Measurements from ENCODE around the gene RXRA.

The RXRA gene

GRCh38 chr9:134440636-134441226 is 114.5 kb downstream of the RXRA start:
- Histone ChIP-seq H3K9me3 (ENCODE audit: control insufficient read depth, low read length) (no peaks in the 10 kb centered on the region), H3K4me1 (ENCODE audit: control insufficient read depth, insufficient read depth, low read length) (peaks cover 31% of the 10 kb centered on the region), H3K27me3 (replicated peaks; ENCODE audit: control insufficient read depth, insufficient read depth, low read length) (no peaks in the 10 kb centered on the region), H3K4me3 (ENCODE audit: low read length) (no peak overlapping the region), H3K36me3 (ENCODE audit: control insufficient read depth, insufficient read depth, low read length, severe bottlenecking) (peaks cover 23% of the 10 kb centered on the region), H3K9ac (ENCODE audit: low read length) (no peak overlapping the region)
- DNase-seq (ENCODE audit: low read depth): no peak

DNA sequence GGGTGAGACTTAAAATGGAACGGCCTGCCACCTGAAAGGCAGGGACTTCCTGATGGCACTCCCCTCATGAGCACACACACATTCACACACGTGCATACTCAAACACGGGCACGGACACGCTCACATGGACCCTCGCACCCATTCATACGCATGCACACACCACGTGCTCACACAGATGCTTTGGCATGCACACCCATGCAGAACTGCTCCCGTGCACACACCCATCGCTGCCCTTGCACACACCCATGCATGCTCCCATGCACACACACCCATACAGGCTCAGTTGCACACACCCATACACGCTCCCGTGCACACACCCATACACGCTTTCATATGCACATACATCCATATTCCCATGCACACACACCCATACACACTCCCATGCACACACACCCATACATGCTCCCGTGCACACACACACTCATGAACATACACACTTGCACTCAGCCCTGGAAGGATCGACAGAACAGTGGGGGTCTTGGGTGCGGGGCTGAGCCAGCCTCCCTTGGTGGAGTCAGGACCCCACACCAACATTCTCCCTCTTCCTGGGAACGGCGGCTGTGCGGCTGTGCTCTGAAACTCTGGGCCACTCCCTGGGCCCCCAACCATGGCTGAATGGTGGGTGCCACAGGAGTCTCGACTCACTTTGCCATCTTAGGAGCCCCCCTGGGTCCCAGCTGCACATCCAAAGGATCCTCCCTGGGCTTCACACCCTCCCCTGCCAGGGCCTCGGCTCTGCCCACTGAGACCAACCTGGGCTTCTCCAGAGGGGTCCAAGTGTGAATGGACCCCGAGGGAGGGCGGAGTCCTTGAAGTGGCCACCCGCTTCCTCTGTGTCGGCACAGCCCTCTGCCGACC is 115.2 kb downstream of the RXRA start:
- Histone ChIP-seq H3K36me3 (ENCODE audit: control insufficient read depth, insufficient read depth, low read length, severe bottlenecking) (peaks cover 17% of the 10 kb centered on the region), H3K4me1 (ENCODE audit: control insufficient read depth, insufficient read depth, low read length) (peaks cover 24% of the 10 kb centered on the region), H3K9ac (ENCODE audit: low read length) (peak overlapping the region; percentile 30), H3K27me3 (replicated peaks; ENCODE audit: control insufficient read depth, insufficient read depth, low read length) (no peaks in the 10 kb centered on the region), H3K9me3 (ENCODE audit: control insufficient read depth, low read length) (no peaks in the 10 kb centered on the region), H3K4me3 (ENCODE audit: low read length) (no peak overlapping the region)
- no peak for DNase-seq (ENCODE audit: low read depth)

- H3K9me3 ChIP-seq (ENCODE audit: control insufficient read depth, low read length): no peaks in the 10 kb centered on the region
- peaks cover 20% of the 10 kb centered on the region for H3K4me1 ChIP-seq (ENCODE audit: control insufficient read depth, insufficient read depth, low read length)
- peak; percentile 25 for DNase-seq (ENCODE audit: low read depth)
- H3K36me3 ChIP-seq (ENCODE audit: control insufficient read depth, insufficient read depth, low read length, severe bottlenecking): peaks cover 11% of the 10 kb centered on the region
- no peaks in the 10 kb centered on the region for H3K27me3 ChIP-seq (replicated peaks; ENCODE audit: control insufficient read depth, insufficient read depth, low read length)
- no peak overlapping the region for H3K4me3 ChIP-seq (ENCODE audit: low read length)
- H3K9ac ChIP-seq (ENCODE audit: low read length): peak overlapping the region; percentile 30
Observed at GRCh38 chr9:134442085-134442474, 115.8 kb downstream of the RXRA start.

- Histone ChIP-seq H3K4me3 (ENCODE audit: low read length) (no peak overlapping the region), H3K9ac (ENCODE audit: low read length) (peak overlapping the region; percentile 30), H3K4me1 (ENCODE audit: control insufficient read depth, insufficient read depth, low read length) (peaks cover 20% of the 10 kb centered on the region), H3K27me3 (replicated peaks; ENCODE audit: control insufficient read depth, insufficient read depth, low read length) (no peaks in the 10 kb centered on the region), H3K36me3 (ENCODE audit: control insufficient read depth, insufficient read depth, low read length, severe bottlenecking) (peaks cover 5% of the 10 kb centered on the region), H3K9me3 (ENCODE audit: control insufficient read depth, low read length) (no peaks in the 10 kb centered on the region)
- DNase-seq (ENCODE audit: low read depth): peak; percentile 73
Observed at GRCh38 chr9:134442486-134443173, 116.4 kb downstream of the RXRA start.

GRCh38 chr9:134443174-134444037 is 117.2 kb downstream of the RXRA start:
- peaks cover 20% of the 10 kb centered on the region for H3K4me1 ChIP-seq (ENCODE audit: control insufficient read depth, insufficient read depth, low read length)
- no peak overlapping the region for H3K4me3 ChIP-seq (ENCODE audit: low read length)
- peaks cover 3% of the 10 kb centered on the region for H3K9me3 ChIP-seq (ENCODE audit: control insufficient read depth, low read length)
- peak; percentile 90 for DNase-seq (ENCODE audit: low read depth)
- H3K36me3 ChIP-seq (ENCODE audit: control insufficient read depth, insufficient read depth, low read length, severe bottlenecking): peaks cover 5% of the 10 kb centered on the region
- H3K9ac ChIP-seq (ENCODE audit: low read length): no peak overlapping the region
- H3K27me3 ChIP-seq (replicated peaks; ENCODE audit: control insufficient read depth, insufficient read depth, low read length): no peaks in the 10 kb centered on the region

GRCh38 chr9:134444038-134444315 is 117.7 kb downstream of the RXRA start:
- no peak for DNase-seq (ENCODE audit: low read depth)
- H3K9me3 ChIP-seq (ENCODE audit: control insufficient read depth, low read length): peaks cover 9% of the 10 kb centered on the region
- peaks cover 4% of the 10 kb centered on the region for H3K36me3 ChIP-seq (ENCODE audit: control insufficient read depth, insufficient read depth, low read length, severe bottlenecking)
- no peak overlapping the region for H3K4me3 ChIP-seq (ENCODE audit: low read length)
- H3K27me3 ChIP-seq (replicated peaks; ENCODE audit: control insufficient read depth, insufficient read depth, low read length): no peaks in the 10 kb centered on the region
- peaks cover 20% of the 10 kb centered on the region for H3K4me1 ChIP-seq (ENCODE audit: control insufficient read depth, insufficient read depth, low read length)
- H3K9ac ChIP-seq (ENCODE audit: low read length): no peak overlapping the region

GRCh38 chr9:134445000-134445399 is 118.7 kb downstream of the RXRA start:
- Histone ChIP-seq H3K4me1 (ENCODE audit: control insufficient read depth, insufficient read depth, low read length) (peaks cover 20% of the 10 kb centered on the region), H3K4me3 (ENCODE audit: low read length) (no peak overlapping the region), H3K36me3 (ENCODE audit: control insufficient read depth, insufficient read depth, low read length, severe bottlenecking) (no peaks in the 10 kb centered on the region), H3K9ac (ENCODE audit: low read length) (no peak overlapping the region), H3K27me3 (replicated peaks; ENCODE audit: control insufficient read depth, insufficient read depth, low read length) (no peaks in the 10 kb centered on the region), H3K9me3 (ENCODE audit: control insufficient read depth, low read length) (peaks cover 9% of the 10 kb centered on the region)
- DNase-seq (ENCODE audit: low read depth): no peak

- DNase-seq (ENCODE audit: low read depth): peak; percentile 98
- no peaks in the 10 kb centered on the region for H3K4me1 ChIP-seq (ENCODE audit: control insufficient read depth, insufficient read depth, low read length)
Observed at GRCh38 chr9:134449180-134449916, 123.1 kb downstream of the RXRA start.

DNA sequence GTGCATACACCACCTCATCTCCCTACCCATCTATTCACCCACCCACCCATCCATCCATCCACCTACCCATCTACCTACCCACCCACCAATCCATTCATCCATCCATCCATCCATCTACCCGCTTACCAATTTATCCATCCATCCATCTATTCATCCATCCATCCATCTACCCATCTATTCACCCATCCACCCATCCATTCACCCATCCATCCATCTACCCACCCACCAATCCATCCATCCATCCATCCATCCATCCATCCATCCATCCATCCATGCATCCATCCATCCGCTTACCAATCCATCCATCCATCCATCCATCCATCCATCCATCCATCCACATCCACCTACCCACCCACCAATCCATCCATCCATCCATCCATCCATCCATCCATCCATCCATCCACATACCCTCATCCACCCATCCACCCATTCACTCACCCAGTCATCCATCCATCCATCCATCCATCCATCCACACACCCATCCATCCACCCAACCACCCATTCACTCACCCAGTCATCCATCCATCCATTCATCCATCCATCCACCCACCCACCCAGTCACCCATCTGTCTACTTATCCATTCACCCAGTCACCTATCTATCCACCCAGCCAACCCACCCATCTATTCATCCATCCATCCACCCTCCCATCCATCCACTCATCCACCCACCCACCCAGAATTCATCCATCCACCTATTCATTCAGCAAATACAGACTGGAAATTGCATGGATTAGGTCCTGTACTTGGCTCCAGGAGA is 125.6 kb downstream of the RXRA start:
- no peaks in the 10 kb centered on the region for H3K27me3 ChIP-seq (replicated peaks; ENCODE audit: control insufficient read depth, insufficient read depth, low read length)
- peaks cover 11% of the 10 kb centered on the region for H3K4me1 ChIP-seq (ENCODE audit: control insufficient read depth, insufficient read depth, low read length)
- peaks cover 9% of the 10 kb centered on the region for H3K9me3 ChIP-seq (ENCODE audit: control insufficient read depth, low read length)
- H3K9ac ChIP-seq (ENCODE audit: low read length): no peak overlapping the region
- no peaks in the 10 kb centered on the region for H3K36me3 ChIP-seq (ENCODE audit: control insufficient read depth, insufficient read depth, low read length, severe bottlenecking)
- H3K4me3 ChIP-seq (ENCODE audit: low read length): no peak overlapping the region
- DNase-seq (ENCODE audit: low read depth): no peak

More at GRCh38 chr9:134449180-134449916, 123.1 kb downstream of the RXRA start:
- H3K27me3 ChIP-seq (replicated peaks; ENCODE audit: control insufficient read depth, insufficient read depth, low read length): no peaks in the 10 kb centered on the region
- H3K9ac ChIP-seq (ENCODE audit: low read length): no peak overlapping the region
- no peaks in the 10 kb centered on the region for H3K36me3 ChIP-seq (ENCODE audit: control insufficient read depth, insufficient read depth, low read length, severe bottlenecking)
- peaks cover 9% of the 10 kb centered on the region for H3K9me3 ChIP-seq (ENCODE audit: control insufficient read depth, low read length)
- no peak overlapping the region for H3K4me3 ChIP-seq (ENCODE audit: low read length)

DNA sequence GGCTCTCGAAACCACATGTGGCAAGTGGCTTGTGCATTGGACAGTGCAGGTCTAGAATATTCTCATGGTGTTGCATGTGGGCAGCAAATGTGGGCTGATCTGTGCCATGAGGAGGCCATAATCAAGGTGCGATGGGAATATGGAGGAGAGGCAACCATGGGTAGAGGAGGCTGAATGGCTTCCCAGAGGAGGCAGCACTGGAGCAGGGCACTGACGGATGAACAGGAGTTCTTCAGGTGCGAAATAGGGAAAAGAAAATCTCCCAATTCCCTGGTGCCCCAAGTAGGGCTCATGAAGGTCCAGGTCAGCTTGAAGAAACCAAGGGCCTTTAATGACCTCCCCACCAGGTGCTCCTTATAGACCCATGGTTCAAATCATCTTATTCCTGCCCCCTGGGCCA is 126.5 kb downstream of the RXRA start:
- peaks cover 16% of the 10 kb centered on the region for H3K4me1 ChIP-seq (ENCODE audit: control insufficient read depth, insufficient read depth, low read length)
- no peaks in the 10 kb centered on the region for H3K36me3 ChIP-seq (ENCODE audit: control insufficient read depth, insufficient read depth, low read length, severe bottlenecking)
- peaks cover 9% of the 10 kb centered on the region for H3K9me3 ChIP-seq (ENCODE audit: control insufficient read depth, low read length)
- DNase-seq (ENCODE audit: low read depth): no peak
- H3K27me3 ChIP-seq (replicated peaks; ENCODE audit: control insufficient read depth, insufficient read depth, low read length): no peaks in the 10 kb centered on the region
- H3K9ac ChIP-seq (ENCODE audit: low read length): no peak overlapping the region
- H3K4me3 ChIP-seq (ENCODE audit: low read length): no peak overlapping the region
